ENCODE results near the gene RTL10.

Gene RTL10

GRCh38 chr22:19873138-19873959 lies 18.7 kb upstream of the RTL10 start:
- TF ChIP-seq, protein P1, sequence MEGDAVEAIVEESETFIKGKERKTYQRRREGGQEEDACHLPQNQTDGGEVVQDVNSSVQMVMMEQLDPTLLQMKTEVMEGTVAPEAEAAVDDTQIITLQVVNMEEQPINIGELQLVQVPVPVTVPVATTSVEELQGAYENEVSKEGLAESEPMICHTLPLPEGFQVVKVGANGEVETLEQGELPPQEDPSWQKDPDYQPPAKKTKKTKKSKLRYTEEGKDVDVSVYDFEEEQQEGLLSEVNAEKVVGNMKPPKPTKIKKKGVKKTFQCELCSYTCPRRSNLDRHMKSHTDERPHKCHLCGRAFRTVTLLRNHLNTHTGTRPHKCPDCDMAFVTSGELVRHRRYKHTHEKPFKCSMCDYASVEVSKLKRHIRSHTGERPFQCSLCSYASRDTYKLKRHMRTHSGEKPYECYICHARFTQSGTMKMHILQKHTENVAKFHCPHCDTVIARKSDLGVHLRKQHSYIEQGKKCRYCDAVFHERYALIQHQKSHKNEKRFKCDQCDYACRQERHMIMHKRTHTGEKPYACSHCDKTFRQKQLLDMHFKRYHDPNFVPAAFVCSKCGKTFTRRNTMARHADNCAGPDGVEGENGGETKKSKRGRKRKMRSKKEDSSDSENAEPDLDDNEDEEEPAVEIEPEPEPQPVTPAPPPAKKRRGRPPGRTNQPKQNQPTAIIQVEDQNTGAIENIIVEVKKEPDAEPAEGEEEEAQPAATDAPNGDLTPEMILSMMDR (conservative IDR thresholded peaks at IDR 0.05; ENCODE audit: low read depth), result no peak
- POLR2A ChIA-PET (ENCODE audit: low non-redundant PET), result no interaction called here

GRCh38 chr22:19872779-19873137 lies 18.1 kb upstream of the RTL10 start:
- ChIA-PET POLR2A (ENCODE audit: low non-redundant PET) (no interaction called here), CTCF (no interaction called here)
- TF ChIP-seq, protein P1 (conservative IDR thresholded peaks at IDR 0.05; ENCODE audit: low read depth), result no peak
- DNase-seq (ENCODE audit: low spot score), result no peak
- H3K27ac ChIP-seq, result peak overlapping the region; percentile 99

More at GRCh38 chr22:19873138-19873959, 18.7 kb upstream of the RTL10 start:
- CTCF ChIA-PET, result interaction anchor here (1.6 kb wide), 1 partner anchor 143 kb away, joined by 5 read pairs; no protein-coding TSS in a partner anchor
- H3K27ac ChIP-seq, result peak overlapping the region; percentile 99
- no peak for DNase-seq (ENCODE audit: low spot score)

DNA sequence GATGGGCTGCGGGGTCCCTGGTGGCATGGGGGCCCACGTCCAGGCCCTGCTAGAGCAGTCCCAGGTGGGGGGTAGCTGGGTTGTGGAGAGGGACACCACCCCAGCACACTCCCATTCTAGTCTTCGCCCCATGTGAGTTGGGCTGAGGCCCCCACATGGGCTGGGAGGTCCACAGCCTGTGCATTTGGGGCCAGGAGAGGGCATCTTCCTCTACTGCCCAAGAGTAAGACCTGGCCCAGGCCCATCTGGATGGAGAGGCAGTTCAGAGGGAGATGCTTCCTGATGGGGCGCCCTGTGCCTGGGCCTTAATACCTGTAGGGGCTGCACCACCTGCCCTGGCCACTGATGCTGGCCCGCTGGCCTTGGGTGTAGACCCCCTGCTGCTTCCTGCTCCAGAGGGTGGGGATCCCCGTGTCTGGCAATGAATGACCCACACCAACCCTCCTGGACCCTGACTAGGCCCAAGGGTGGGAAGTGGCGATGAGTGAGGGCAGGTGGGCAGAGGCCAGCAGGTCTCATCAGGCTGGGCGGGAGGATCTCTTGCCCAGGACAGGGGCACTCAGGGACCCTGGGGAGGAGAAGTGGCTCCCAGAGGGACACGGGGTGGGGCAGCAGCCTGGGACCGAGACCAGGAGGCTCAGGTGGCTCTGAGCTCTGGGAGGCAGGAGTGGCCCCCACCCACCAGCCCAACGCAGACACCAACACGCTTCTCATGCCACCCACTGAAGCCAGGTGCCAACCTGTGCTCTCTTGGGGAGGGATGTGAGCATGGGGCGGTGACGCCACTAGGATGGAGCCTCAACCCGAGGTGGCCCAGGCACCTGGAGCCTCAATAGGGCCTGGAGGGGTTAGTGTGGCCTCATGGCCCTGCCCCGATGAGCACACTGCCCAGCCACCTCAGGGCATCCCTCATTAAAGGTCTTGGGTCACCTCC lies 17.4 kb upstream of the RTL10 start:
- CTCF ChIA-PET, result no interaction called here
- H3K27ac ChIP-seq, result peak overlapping the region; percentile 99
- TF ChIP-seq, protein P1 (conservative IDR thresholded peaks at IDR 0.05; ENCODE audit: low read depth), result no peak
- no peak for DNase-seq (ENCODE audit: low spot score)
- POLR2A ChIA-PET (ENCODE audit: low non-redundant PET), result no interaction called here

DNA sequence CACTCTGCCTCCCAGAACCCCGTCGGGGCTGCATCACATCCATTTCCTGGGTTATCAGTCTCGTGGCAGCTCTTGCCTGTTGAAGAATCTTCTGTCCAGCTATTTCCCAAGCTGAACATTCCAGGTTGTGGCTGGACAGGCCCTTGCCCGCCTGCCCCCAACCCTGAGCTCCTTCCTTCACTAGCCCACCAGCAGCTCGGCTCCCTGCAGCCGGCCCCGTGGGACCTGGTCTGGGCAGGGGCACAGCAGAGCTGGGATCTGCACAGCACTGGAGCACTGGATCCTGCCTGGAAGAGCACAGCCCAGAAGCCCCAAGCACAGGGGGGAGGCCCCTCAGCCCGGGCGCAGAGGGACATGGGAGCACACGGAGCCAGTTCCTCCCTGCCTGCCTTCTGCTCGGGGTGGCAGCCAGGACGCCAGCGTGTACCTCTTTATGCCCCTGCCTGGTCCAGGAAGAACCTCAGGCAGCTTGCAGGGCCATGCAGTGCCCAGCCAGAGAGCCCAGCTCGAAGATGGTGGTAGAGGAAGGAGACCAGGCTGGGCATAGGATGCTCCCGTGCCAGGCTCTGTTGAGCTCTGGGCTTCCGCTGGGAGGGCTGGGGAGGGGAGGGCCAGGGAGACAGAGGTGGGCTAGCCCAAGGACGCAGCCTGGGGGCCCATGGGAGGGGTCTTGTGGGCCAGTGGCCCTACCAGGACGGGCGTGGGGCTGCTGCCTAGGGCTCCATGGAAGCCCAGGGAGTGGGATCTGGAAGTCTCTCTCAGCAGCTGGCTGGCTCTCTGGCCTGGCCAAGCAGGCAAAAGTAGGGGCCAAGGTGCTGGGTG lies 16.6 kb upstream of the RTL10 start:
- ChIA-PET CTCF (interaction anchor here (0.5 to 0.6 kb wide), 3 partner anchors 9 to 141 kb away, joined by 3 to 4 read pairs (median 3); no protein-coding TSS in a partner anchor), POLR2A (ENCODE audit: low non-redundant PET) (no interaction called here)
- TF ChIP-seq, protein P1 (conservative IDR thresholded peaks at IDR 0.05; ENCODE audit: low read depth), result no peak
- peak overlapping the region; percentile 54 for H3K27ac ChIP-seq
- DNase-seq (ENCODE audit: low spot score), result no peak

DNA sequence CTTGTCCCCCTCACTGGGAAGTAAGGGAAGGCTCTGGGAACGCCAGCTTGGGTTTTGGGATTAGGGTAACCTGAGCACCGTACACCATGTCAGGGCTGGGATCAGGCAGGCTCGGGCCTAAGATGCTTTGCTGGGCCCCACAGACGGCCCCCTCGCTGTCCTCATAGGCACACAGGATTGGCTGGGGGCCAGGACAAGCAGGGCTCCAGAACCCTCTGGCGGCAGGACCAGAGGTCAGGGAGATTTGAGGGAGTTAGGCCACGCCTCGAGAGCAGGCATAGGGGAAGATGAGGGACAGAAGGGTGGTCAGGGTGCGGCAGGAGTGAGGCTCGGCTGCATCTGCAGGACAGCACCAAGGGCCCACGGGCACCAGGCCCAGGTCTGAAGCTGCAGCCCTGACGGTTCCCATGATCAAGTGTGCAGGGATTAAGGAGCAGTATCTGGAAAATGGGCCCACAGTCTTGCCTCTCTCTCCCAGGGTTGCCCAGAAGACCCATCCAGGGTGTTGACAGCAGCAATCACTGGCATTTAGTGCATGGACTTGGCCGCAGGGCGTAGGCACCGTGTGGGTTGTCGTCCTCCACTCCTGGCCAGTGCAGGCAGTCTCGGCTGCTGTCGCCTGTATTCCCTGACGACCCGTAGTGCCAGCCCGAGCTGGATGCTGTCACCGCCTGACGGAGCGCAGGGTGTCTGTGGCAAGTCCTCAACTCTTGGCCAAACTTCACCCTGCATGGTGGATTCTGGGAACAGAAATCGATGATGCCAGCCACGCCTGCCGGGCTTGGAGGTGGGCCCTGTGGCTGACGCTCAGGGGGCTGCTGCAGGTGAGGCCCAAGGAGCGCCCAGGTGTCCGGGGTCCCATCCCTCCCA lies 15.7 kb upstream of the RTL10 start:
- POLR2A ChIA-PET (ENCODE audit: low non-redundant PET), result no interaction called here
- H3K27ac ChIP-seq, result peak overlapping the region; percentile 54
- CTCF ChIA-PET, result interaction anchor here (0.6 kb wide), 1 partner anchor 140 kb away, joined by 3 read pairs; no protein-coding TSS in a partner anchor
- TF ChIP-seq, protein P1 (conservative IDR thresholded peaks at IDR 0.05; ENCODE audit: low read depth), result no peak
- DNase-seq (ENCODE audit: low spot score), result no peak
